HL-60 (cell line): ENCODE results near the gene MREG.

Experiments used
- DNase-seq, 2 experiments: peaks; one replicate each; pipeline ENCODE4 v3.0.0-alpha.2; 2010 to 2020; ENCODE audit warnings: low read depth in 1 of 2, low spot score in 1 of 2
- H3K27ac ChIP-seq: fragments of 250-450 bp; sonication (Bioruptor Pico); replicated peaks from 2 replicates; pipeline ENCODE4 v1.5.1; 2020; ENCODE audit warnings: mild to moderate bottlenecking, moderate library complexity
- H3K27me3 ChIP-seq: fragments of 250-450 bp; sonication (Bioruptor Pico); 2 replicates; pipeline ENCODE4 v1.5.1; 2021; ENCODE audit warnings: mild to moderate bottlenecking, moderate library complexity; ENCODE audit not compliant: insufficient read depth, poor library complexity, severe bottlenecking
- H3K4me3 ChIP-seq: replicated peaks from 2 replicates; pipeline ENCODE4 v1.5.1; 2011; ENCODE audit warnings: mild to moderate bottlenecking, control low read depth, low read length; ENCODE audit not compliant: insufficient read depth
- CTCF ChIP-seq: IDR thresholded peaks from one replicate; pipeline ENCODE4 v1.5.1; 2011; ENCODE audit warnings: low read length, control low read depth, inconsistent platforms; ENCODE audit not compliant: insufficient read depth
- GABPA ChIP-seq: IDR thresholded peaks from 2 replicates; pipeline ENCODE4 v1.6.1; 2012; ENCODE audit warnings: low read depth
- POLR2AphosphoS5 ChIP-seq: IDR thresholded peaks from 2 replicates; pipeline ENCODE4 v1.6.1; 2012; ENCODE audit warnings: low read depth
- SPI1 ChIP-seq: IDR thresholded peaks from 2 replicates; pipeline ENCODE4 v1.6.1; 2012; ENCODE audit warnings: low read depth, mild to moderate bottlenecking, borderline replicate concordance
- TF ChIP-seq, protein P1 (sequence below): IDR thresholded peaks from 2 replicates; pipeline ENCODE4 v1.6.1; 2012; ENCODE audit warnings: low read depth; ENCODE audit not compliant: insufficient replicate concordance

The MREG gene

DNA sequence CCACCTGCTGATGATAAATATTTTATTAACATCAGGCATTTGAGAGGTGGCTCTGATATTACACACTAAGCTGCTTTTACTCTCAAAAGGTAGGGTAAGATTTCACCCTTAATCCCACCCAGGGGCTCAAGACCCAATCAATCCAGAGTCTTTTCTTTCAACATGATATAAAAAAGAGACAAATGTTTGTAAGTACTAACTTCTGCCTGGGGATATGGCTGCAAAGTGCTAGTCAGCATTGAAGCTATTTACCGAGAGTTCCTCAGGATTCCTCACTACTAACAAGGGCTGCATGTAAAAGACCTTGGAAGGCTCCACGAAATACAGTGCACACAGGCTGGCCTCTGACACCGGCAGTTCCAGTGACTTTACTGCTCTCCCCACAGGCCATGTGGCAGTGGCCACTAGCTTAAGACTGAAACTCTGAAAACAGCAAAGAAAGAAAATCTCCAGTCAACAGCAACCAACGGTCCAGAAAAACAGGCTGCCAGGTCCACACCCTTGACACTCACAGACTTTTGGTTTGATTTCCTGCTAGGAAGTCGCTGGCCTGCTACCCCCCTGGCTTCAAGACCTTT is 11.2 kb downstream of the MREG start:
- no peak overlapping the region for H3K4me3 ChIP-seq
- H3K27ac ChIP-seq, result no peak overlapping the region
- no peak for DNase-seq
- H3K27me3 ChIP-seq, result peaks cover 5% of the 10 kb centered on the region
- no peak for TF ChIP-seq GABPA
- TF ChIP-seq POLR2AphosphoS5, result no peak
- TF ChIP-seq CTCF, result no peak
- TF ChIP-seq, protein P1, sequence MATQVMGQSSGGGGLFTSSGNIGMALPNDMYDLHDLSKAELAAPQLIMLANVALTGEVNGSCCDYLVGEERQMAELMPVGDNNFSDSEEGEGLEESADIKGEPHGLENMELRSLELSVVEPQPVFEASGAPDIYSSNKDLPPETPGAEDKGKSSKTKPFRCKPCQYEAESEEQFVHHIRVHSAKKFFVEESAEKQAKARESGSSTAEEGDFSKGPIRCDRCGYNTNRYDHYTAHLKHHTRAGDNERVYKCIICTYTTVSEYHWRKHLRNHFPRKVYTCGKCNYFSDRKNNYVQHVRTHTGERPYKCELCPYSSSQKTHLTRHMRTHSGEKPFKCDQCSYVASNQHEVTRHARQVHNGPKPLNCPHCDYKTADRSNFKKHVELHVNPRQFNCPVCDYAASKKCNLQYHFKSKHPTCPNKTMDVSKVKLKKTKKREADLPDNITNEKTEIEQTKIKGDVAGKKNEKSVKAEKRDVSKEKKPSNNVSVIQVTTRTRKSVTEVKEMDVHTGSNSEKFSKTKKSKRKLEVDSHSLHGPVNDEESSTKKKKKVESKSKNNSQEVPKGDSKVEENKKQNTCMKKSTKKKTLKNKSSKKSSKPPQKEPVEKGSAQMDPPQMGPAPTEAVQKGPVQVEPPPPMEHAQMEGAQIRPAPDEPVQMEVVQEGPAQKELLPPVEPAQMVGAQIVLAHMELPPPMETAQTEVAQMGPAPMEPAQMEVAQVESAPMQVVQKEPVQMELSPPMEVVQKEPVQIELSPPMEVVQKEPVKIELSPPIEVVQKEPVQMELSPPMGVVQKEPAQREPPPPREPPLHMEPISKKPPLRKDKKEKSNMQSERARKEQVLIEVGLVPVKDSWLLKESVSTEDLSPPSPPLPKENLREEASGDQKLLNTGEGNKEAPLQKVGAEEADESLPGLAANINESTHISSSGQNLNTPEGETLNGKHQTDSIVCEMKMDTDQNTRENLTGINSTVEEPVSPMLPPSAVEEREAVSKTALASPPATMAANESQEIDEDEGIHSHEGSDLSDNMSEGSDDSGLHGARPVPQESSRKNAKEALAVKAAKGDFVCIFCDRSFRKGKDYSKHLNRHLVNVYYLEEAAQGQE, result no peak
- TF ChIP-seq SPI1, result no peak

DNA sequence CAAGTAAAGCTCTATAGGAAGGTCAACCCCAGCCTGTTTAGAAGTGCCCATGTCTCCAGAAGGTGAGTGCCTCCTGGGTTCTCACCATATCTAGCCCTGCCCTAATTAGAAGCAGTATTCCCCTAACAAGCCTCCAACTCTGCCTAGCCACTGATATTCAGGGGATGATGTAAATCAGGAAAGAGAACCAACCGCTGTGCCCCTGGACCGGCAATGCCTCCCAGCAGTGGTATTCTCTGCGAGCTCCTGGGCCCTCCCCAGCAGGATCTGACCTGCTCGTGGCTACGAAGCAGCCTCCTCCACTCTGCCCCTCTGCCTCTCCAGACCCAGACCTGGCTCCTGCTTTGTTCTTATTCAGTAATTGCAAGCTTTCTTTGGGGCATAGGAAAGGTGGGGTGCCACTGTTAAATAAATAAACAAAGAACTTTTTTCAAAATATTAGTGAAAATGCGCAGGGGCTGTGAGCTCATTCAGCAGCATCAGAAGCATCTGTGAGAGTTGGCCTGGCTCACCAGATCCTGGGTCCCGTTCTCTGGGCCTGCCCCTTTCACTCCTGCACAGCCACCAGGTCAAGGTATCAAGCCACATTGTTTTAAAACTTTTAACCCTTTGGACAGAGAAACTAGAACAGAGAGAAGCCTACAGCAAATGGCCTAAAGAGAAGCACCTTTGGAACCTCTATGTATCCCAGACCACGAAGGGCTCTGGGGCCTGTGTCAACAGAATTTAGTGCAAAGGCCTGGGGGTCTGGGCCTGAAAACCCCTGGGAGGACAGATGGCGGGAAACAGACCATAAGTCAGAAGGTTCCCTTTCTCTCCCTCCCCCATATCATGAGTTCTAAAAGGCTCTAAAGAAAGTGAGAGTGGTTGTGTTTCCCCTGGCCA is 11.9 kb downstream of the MREG start:
- no peak for DNase-seq
- TF ChIP-seq SPI1 (no peak), CTCF (no peak), GABPA (no peak), POLR2AphosphoS5 (no peak)
- TF ChIP-seq, protein P1, result no peak
- H3K27ac ChIP-seq, result no peak overlapping the region
- no peak overlapping the region for H3K4me3 ChIP-seq
- H3K27me3 ChIP-seq, result peaks cover 5% of the 10 kb centered on the region

GRCh38 chr2:215998636-215999035 is 14.7 kb downstream of the MREG start:
- no peak overlapping the region for H3K27ac ChIP-seq
- TF ChIP-seq, protein P1, result no peak
- TF ChIP-seq CTCF (no peak), POLR2AphosphoS5 (no peak), GABPA (no peak), SPI1 (no peak)
- DNase-seq, result no peak
- H3K27me3 ChIP-seq, result peaks cover 5% of the 10 kb centered on the region
- no peak overlapping the region for H3K4me3 ChIP-seq
